HUDEP-2 (cell line): Measurements from ENCODE around the gene HDAC4.
A peak's percentile ranks its signal among the peaks of the same experiment; 100 is the strongest.

Source experiments
- DNase-seq, 76 experiments: peaks; one replicate each; lab custom pipeline; 2025; ENCODE audit not compliant: unreplicated experiment in 76 of 76; lab: John Stamatoyannopoulos, UW

The HDAC4 gene

GRCh38 chr2:239065537-239065936 is 335.3 kb downstream of the HDAC4 start:
- no peak for DNase-seq

DNA sequence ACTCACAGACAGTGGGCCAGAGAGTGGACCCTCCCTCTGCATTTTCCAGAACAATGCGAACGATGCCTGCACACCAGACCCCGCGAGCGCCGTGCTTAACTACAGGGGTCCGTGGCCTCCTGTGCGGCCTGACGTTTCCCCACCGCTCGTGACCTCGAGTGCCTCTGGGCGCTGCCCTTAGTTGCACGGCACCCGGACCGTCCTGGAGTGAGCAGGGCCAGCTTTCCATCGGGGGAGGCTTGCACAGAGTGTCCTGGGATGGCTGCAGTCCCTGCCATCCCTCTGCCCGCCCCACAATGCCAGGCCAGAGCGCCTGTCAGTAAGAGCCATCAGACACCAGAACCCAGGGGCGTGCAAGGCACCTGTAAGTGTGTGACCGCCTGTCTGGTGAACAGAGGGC is 335.9 kb downstream of the HDAC4 start:
- DNase-seq, result no peak

- no peak for DNase-seq
Observed at GRCh38 chr2:239064253-239064652, 336.6 kb downstream of the HDAC4 start.

GRCh38 chr2:239062743-239063142 is 338.1 kb downstream of the HDAC4 start:
- DNase-seq, result no peak

DNA sequence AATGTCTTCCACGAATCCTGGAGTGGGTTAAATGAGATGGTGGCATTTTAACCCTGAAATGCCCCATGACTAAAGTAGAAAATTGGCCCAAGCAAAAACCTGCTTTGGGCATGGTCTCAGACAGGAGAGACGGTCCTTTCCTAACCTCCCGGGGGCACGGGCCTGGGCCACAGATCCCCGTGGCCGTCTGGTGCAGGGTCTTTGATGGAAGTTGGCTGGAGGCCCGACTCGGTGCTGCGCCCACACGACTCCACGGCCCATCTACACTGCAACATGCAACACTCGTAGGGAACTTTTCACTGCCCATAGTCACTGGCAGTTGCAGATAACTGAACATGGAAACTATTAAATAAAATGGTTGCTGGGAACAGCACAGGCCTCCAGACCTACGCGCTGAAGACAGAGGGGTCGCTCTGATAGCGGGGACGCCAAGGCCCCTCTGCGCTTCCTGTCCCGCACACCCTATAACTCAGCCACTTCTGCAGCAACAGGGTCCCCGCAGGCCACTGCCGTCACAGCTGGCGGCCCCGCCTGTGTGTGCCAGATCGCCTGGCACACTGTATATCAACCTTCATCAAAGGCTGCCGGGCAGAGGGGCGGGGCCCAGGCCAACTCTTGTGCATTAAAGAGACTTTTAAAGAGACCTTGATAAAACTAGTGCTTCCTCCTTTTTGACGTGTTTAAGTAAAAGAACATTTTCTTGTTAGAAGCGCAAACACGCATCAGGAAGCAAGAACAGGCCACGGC is 338.8 kb downstream of the HDAC4 start:
- peak in 26 of 76 experiments; percentile 3 to 39 (median 14) for DNase-seq

DNA sequence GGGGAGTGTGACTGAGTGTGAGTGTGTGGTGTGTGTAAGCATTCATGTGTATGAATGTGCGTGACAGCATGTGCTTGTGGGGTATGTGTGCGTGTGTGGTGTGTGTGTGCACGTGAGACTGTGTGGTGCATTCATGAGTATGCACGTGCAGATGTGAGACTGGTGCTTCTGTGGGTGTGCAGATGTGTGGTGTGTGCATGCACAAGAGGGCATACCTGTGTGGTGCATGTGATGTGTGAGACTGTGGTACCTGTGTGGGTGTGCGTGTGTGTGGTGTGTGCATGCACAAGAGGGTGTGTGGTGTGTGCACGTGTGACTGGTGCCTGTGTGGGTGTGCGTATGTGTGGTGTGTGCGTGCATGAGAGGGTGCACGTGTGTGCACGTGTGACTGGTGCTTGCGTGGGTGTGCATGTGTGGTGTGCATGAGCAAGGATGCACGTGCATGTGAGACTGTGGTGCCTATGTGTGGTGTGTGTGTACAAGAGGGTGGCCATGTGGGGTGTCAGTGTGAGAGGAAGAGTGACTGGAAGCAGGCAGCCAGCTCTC is 339.6 kb downstream of the HDAC4 start:
- no peak for DNase-seq

GRCh38 chr2:239060676-239061075 is 340.1 kb downstream of the HDAC4 start:
- DNase-seq, result no peak

GRCh38 chr2:239059854-239060253 is 341.0 kb downstream of the HDAC4 start:
- no peak for DNase-seq

GRCh38 chr2:239058766-239059165 is 342.1 kb downstream of the HDAC4 start:
- no peak for DNase-seq

- DNase-seq, result no peak
Observed at GRCh38 chr2:239057533-239057932, 343.3 kb downstream of the HDAC4 start.

DNA sequence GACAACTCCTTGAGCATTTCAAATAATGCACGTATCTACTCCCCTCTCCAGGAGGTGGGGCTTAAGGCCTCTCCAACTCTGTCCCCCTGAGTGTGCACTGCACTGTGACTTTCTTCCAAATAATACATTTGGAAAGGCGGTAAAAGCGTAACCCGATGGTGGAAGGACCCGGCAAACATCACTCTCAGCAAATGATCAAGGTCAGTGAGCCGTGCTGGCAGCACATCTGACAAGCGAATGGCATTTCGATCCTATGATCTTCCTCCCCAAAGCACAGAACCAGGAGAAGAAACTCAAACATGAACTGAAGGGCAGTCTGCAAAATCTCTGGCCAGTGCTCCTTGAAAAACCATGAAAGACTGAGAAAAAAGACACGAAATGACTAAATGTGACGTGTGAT is 344.2 kb downstream of the HDAC4 start:
- DNase-seq, result no peak

- no peak for DNase-seq
Observed at GRCh38 chr2:239055756-239056493, 344.9 kb downstream of the HDAC4 start.

- no peak for DNase-seq
Observed at GRCh38 chr2:239054921-239055320, 345.9 kb downstream of the HDAC4 start.

- DNase-seq, result peak in 25 of 76 experiments; percentile 1 to 34 (median 11)
Observed at GRCh38 chr2:239053801-239054503, 346.9 kb downstream of the HDAC4 start.

DNA sequence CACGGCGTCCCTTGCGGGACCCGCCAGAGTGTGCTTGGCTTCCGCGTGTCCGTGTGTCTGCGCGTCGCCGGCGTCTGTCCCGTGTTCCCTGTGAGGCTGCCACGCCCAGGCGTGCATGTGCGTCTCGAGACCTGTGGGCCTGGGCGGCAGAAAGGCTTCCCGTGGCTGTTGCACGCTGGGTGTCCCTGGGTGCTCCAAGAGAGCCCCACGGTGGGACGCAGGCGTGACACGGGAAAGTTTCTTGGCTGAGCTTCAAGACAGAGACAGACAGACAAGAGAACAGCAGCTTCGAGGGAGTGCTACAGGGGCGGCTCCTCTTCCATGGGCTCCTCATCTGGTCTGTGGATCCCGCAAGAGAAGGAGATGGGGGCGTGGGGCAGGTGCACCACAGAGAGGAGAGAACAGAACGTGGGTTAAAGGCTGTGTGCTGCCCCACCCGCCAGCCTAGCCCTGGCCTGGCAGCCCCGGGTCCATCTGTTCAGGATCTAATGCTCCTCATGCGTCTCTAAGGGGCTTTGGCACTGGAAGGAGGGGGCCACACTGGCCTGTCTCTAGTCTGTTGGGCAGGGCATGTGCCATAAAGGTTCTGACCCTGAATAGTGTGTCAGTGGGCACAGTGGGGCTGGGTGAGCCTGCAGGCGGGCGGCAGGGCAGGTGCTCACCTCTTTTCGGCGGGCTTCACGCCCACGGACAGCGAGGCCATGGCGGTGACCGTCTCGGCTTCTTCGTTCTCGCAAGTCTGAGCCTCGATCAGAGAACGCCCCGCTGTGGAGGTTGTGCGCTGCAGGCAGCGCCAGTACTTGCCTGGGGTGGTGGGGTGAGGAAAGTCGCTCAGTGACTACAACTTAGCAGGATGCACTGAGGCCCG is 347.8 kb downstream of the HDAC4 start:
- DNase-seq, result no peak

GRCh38 chr2:239051891-239052445 is 348.9 kb downstream of the HDAC4 start:
- DNase-seq, result no peak

DNA sequence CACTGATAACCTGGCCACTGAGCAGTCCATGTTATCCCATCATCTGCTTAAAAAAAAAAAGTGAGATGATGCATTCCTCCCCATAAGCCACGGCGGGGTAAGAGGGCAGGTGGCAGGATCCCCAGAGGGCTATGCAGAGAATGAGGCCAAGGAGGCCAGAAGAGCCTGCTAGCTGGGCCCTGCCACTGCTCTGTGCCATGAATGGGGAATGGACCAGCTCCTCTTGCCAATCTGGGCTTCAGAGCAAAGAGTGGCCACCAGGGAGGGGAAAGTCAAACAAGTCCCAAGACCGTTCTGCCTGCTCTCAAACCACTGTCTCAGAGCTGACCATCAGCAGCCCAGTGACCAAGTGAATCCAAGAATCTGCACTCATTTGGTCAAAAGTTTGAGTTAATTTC is 350.6 kb downstream of the HDAC4 start:
- DNase-seq, result no peak

GRCh38 chr2:239049421-239050251 is 351.2 kb downstream of the HDAC4 start:
- no peak for DNase-seq

- DNase-seq, result no peak
Observed at GRCh38 chr2:239048736-239049135, 352.1 kb downstream of the HDAC4 start.
